Skin of body (tissue), 2 donors: ENCODE results near the gene SPOP. TPM values are rescaled to one million over a fixed set of nuclear protein-coding genes. Genes with fewer than 3 reads are reported as not detected.
"Not testable (repeated sequence)": the region's sequence is repeated elsewhere in the genome, so short reads cannot be mapped to it uniquely, and the experiment has no call there.

Source experiments
- DNase-seq: peaks from one replicate; lab custom pipeline; 2025; lab: John Stamatoyannopoulos, UW
- total RNA-seq: library from RNA; depleted of rRNA; stranded (reverse); fragments of >200 nt; gene quantifications from one replicate; pipeline ENCODE4 v1.2.3, GENCODE V29; 2014

Gene SPOP
- total RNA-seq, 1 donor from 2014 or later: 77.3 TPM

DNA sequence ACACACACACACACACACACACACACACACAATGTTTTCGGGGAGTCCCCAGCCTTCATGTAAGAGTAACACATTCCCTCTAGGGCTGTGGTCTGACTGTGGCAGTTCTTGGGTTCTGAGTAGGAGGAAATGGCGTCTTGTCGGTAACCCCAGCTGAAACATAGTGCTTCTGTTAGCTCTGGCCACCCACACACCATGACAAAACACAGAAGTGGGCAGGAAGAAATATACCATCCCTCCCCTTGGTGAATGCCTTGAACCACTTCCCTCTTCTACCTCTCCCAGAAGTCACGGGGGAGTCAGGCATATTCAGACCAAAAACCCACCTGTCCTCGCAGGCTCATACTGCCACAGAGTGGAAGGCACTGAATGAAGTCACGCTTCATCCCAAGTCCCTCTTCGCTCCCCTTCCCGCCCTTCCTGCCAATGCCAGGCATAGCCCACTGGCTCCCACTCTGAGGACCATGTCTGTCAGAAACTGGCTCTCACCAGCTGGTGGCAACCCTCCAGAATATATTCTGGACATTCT is 18.4 kb upstream of the SPOP start:
- DNase-seq: no peak

DNA sequence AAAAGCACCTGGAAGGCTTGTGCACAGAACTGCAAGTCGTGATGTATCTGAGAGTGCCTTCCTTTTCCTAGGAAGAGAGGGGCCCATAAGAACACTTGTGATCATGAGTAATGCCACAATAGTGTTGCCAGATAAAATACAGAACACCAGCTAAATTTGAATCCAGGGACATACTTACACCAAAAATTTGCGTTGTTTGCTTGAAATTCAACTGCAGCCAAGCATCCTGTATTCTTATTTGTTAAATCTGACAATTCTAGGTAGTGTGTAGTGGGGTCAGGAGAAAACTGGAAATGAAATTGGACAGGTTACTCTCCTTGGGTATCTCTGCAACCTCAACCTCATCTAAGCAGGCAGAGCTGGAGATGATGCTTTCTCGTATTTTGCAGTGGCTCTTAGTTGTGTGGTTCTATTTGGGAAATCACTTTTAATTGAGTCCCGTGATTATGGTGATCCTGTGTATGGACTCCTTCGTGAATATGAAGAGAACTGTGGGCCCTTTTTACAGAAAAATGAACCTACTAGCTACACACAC is 17.9 kb upstream of the SPOP start:
- no peak for DNase-seq

- peak; percentile 9 for DNase-seq
Observed at GRCh38 chr17:49694847-49695697, 17.2 kb upstream of the SPOP start.

- no peak for DNase-seq
Observed at GRCh38 chr17:49692751-49693150, 14.9 kb upstream of the SPOP start.

DNA sequence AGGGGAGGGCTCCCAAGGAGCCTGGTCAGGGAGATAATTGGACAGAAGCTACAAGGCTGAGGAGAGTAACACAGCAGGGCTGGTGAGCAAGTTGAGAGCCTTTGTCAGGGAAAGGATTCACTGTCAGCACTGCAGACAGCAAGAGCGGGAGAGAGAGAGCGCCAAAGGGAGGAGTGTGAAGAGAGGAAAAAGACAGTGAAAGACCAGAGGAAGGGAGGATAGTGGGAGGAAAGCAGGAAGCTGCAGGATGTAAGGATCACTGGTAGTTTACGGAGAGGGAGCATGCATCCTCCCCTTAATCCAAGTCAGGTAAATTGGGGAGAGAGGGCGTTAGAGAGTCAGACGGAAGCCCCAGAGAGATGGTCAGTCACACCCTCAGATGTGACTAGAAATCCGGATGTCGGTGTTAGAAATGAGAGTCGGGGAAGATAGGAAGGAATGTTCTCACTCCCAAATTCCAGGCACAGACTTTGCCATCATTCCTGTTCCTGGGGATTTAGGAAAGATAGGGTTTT is 13.8 kb upstream of the SPOP start:
- no peak for DNase-seq

- DNase-seq: no peak
Observed at GRCh38 chr17:49691086-49691676, 13.3 kb upstream of the SPOP start.

GRCh38 chr17:49690256-49690655 is 12.4 kb upstream of the SPOP start:
- no peak for DNase-seq

DNA sequence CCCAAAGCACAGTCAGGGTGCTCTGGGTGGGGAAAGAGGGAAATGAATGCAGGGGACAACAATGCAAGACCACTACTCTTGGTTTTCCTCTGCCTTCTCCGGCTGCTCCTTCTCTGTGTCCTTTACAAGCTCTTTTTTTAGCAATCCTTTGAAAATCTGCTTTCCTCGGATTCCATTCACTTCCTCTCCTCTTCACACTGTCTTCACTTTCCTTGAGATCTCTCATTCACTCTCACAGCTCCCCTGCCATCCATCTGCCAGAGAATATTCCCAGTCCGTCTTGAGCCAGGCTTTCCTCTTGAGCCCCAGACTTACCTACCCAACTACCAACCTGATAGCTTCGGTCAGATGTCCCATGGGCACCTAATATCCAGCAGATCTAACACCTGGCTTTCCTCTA is 11.0 kb upstream of the SPOP start:
- DNase-seq: no peak

- DNase-seq: peak; percentile 40
Observed at GRCh38 chr17:49687878-49688491, 10.1 kb upstream of the SPOP start.

GRCh38 chr17:49681106-49681979 is 3.4 kb upstream of the SPOP start:
- DNase-seq: no peak

DNA sequence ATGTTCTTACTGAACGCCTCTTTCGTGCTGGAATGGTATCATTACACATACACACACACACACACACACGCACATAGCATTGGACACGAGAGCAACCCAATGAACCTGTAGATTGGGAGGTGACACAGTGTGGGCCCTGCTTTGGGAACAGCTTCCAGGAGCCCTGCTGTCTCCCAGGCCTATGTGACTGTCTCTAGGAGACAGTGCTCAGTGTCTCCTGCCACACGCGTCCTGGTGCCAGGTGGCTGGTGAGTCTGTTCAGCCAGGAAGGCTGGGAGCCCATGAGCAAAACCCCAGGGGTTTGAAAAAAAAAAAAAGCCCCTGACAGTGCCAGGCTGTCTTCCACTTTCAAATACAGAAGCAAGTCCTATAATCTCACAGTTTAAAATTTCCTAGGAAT is 2.4 kb upstream of the SPOP start:
- no peak for DNase-seq

GRCh38 chr17:49677134-49677932 is 564 bp downstream of the SPOP start:
- peak; percentile 90 for DNase-seq

GRCh38 chr17:49676276-49676868 is 1.5 kb downstream of the SPOP start:
- DNase-seq: no peak

DNA sequence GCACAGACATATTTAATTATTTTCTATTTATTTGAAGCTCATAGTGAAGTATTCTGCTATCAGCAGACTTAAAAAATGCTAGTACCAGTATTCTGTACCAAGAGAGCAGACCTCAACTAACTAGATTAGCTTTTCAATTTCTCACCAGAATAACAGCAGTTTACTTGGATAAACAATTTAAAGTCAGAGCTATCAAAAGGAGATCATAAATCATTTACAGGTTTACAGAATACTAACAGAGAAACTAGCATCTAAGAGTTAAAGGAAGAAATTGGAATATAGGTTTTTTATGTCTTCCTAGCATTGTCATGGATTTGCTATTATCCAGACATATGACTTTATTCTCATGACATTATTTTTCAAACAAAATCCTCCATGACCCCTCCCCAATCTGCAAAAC is 3.4 kb downstream of the SPOP start:
- no peak for DNase-seq

DNA sequence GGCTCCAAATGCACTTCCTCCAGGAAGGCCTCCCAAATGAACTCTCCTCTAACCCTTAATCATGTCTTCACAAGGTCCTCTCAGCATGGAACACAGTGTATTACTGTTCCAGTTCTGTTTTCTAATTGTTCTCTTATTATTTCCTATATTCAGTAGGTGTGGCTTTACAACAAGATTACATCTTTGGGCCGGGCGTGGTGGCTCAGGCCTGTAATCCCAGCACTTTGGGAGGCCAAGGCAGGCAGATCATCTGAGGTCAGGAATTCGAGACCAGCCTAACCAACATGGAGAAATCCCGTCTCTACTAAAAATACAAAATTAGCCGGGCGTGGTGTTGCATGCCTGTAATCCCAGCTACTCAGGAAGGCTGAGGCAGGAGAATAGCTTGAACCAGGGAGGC is 4.2 kb downstream of the SPOP start:
- not testable (repeated sequence) for DNase-seq

DNA sequence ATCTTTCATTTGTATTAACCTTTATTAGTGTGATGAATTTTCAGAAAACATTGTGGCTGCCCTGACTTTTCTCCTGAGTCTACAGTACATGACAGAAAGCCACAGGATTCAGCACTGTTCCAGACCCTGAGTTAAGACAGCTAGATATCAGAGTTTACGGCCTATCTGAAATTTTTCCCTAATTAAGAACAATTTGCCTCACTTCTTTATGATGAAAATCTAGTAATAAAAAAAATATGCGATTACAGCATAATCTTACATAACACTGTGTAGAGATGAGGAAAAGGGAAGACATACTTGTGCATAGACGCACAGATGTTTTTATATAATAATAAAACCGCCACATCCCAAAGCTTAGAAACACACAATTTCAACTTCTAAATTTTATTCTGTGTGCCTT is 7.3 kb downstream of the SPOP start:
- no peak for DNase-seq

DNA sequence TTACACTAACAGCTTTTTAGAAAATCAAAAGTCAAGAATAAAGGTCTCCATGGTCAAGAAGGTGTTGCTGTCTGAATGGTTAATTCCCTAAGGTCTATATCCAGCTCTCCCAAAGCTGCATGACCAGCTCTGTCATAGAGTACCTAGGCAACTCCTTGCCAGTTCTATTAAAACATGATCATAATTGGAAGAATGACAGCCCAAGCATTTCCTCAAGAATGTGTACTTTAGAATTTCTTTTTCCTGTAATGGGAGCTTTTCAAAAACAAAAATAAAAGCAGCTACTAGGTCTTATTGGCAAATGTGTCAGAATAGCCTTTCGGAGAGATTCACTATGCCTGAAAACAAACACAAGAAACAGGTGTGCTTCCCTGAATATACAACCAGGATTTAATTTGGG is 7.9 kb downstream of the SPOP start:
- no peak for DNase-seq

DNA sequence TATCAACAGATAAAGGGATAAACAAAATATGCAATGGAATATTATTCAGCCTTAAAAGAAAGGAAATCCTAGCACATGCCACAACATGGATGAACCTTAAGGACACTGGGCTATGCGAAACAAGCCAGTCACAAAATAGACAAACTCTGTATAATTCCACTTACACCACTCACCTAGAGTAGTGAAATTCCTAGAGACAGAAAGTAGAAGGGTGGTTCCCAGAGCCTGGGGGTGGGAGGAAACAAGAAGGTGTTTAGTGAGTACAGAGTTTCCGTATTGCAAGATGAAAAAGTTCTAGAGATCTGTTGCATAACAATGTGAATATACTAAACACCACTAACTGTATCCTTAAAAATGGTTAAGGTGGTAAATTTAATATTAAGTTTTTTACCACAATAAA is 10.0 kb downstream of the SPOP start:
- no peak for DNase-seq

GRCh38 chr17:49664706-49665211 is 13.1 kb downstream of the SPOP start:
- DNase-seq: no peak
